GM19395 (cell line): ENCODE data around the gene CD9.
"Not testable (repeated sequence)": the region's sequence is repeated elsewhere in the genome, so short reads cannot be mapped to it uniquely, and the experiment has no call there.

Experiments
- ATAC-seq: cut with Tn5 transposase; IDR thresholded peaks from one replicate; pipeline ENCODE4 v1.9.1; 2021; ENCODE audit warnings: mild to moderate bottlenecking, moderate library complexity; ENCODE audit not compliant: unreplicated experiment

Gene CD9

GRCh38 chr12:6198556-6198955 is 1.6 kb upstream of the CD9 start:
- ATAC-seq: no peak

GRCh38 chr12:6198985-6199530 is 1.1 kb upstream of the CD9 start:
- ATAC-seq: no peak

GRCh38 chr12:6199531-6200255 is 507 bp upstream of the CD9 start:
- ATAC-seq: no peak

- ATAC-seq: no peak
Observed at GRCh38 chr12:6201213-6201608, 1.0 kb downstream of the CD9 start.

GRCh38 chr12:6201826-6202225 is 1.6 kb downstream of the CD9 start:
- no peak for ATAC-seq

GRCh38 chr12:6202304-6202703 is 2.1 kb downstream of the CD9 start:
- ATAC-seq: no peak

- no peak for ATAC-seq
Observed at GRCh38 chr12:6202846-6203245, 2.6 kb downstream of the CD9 start.

- no peak for ATAC-seq
Observed at GRCh38 chr12:6203601-6204000, 3.4 kb downstream of the CD9 start.

GRCh38 chr12:6204533-6205143 is 4.4 kb downstream of the CD9 start:
- no peak for ATAC-seq

GRCh38 chr12:6205144-6205539 is 4.9 kb downstream of the CD9 start:
- no peak for ATAC-seq

- ATAC-seq: no peak
Observed at GRCh38 chr12:6205761-6206160, 5.6 kb downstream of the CD9 start.

- ATAC-seq: no peak
Observed at GRCh38 chr12:6206327-6206726, 6.1 kb downstream of the CD9 start.

- ATAC-seq: no peak
Observed at GRCh38 chr12:6207259-6207925, 7.2 kb downstream of the CD9 start.

- no peak for ATAC-seq
Observed at GRCh38 chr12:6208130-6208529, 7.9 kb downstream of the CD9 start.

GRCh38 chr12:6209428-6209827 is 9.2 kb downstream of the CD9 start:
- ATAC-seq: not testable (repeated sequence)

- no peak for ATAC-seq
Observed at GRCh38 chr12:6211421-6211869, 11.2 kb downstream of the CD9 start.

GRCh38 chr12:6212086-6212485 is 11.9 kb downstream of the CD9 start:
- no peak for ATAC-seq

- ATAC-seq: no peak
Observed at GRCh38 chr12:6213969-6214368, 13.8 kb downstream of the CD9 start.

GRCh38 chr12:6214633-6215032 is 14.4 kb downstream of the CD9 start:
- no peak for ATAC-seq

- ATAC-seq: no peak
Observed at GRCh38 chr12:6215120-6215807, 15.1 kb downstream of the CD9 start.

GRCh38 chr12:6215932-6216494 is 15.8 kb downstream of the CD9 start:
- ATAC-seq: no peak
